ENCODE data around the gene SYT2.

DNA sequence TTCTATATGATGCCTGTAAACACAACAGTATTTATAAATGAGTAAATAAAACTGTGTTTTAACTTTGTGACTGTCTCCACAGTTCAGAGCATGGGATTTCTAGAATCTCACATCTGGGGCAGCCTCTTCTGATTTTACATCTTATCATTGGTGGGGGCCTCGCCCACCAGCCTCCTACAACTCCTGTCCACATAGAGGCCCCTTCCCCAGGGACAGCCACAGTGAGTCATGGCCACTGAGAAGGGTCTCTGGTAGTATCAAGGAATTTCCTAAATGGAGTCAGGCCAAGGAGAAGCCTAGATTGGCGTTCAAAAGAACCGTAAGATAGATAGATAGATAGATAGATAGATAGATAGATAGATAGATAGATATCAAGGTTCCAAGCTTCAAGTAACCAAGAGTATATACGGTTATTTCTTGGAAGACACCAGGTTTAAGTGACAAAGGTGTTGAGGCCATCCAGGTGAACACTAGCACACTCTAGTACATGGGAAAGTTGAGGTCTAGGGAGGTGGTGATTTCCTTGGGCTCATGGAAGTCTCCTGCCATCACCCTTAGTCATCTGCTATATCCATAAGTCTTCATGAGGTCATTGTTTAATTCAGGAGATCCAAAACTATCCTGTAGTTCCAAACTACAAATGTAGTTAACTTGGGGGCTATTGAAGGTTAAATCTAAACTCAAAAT is 121.6 kb downstream of the SYT2 start:
- no peak for TF ChIP-seq ZFP82 (CRISPR knock-in tag; IDR thresholded peaks at IDR 0.05; ENCODE audit: borderline replicate concordance)
- no peak for TF ChIP-seq NFYC (CRISPR knock-in tag; IDR thresholded peaks at IDR 0.05)
- no peak for TF ChIP-seq RAD21 (CRISPR knock-in tag; IDR thresholded peaks at IDR 0.05)
- no peak for TF ChIP-seq ZNF121 (CRISPR knock-in tag; IDR thresholded peaks at IDR 0.05)
- no peak for TF ChIP-seq RFXANK (CRISPR knock-in tag; IDR thresholded peaks at IDR 0.05)
